ENCODE data around the gene GCDH. TPM values are rescaled to one million over a fixed set of nuclear protein-coding genes. Genes with fewer than 3 reads are reported as not detected.
A peak's percentile ranks its signal among the peaks of the same experiment; 100 is the strongest.
"Not testable (repeated sequence)": the region's sequence is repeated elsewhere in the genome, so short reads cannot be mapped to it uniquely, and the experiment has no call there.

GCDH gene
- total RNA-seq, 2 donors from 2014 or later: 41.5 to 77.2 TPM

DNA sequence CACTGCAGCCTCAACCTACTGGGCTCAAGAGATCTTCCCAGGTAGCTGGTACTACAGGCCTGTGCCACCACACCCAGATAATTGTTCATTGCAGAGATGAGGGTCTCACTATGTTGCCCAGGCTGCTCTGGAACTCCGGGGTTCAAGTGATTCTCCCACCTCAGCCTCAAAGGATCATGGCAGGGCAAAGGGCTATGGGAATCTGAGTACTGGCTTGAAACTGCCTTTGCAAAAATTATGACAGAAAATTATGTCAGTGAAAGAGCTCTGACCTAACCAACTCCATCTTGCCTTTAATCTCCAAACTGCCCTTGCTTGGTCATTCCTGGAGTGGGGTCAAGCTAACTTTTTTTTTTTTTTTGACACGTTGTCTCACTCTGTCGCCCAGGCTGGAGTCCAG is 8.4 kb upstream of the GCDH start:
- H3K27ac Mint-ChIP-seq: peak overlapping the region in 1 of 2 donors; percentile 63
- H3K36me3 Mint-ChIP-seq: no peaks in the 10 kb centered on the region
- no peaks in the 10 kb centered on the region for H3K9me3 Mint-ChIP-seq
- H3K27me3 Mint-ChIP-seq: no peaks in the 10 kb centered on the region
- DNase-seq (ENCODE audit: low spot score) (no peak), ATAC-seq (no peak)
- H3K4me3 Mint-ChIP-seq: peak overlapping the region; percentile 83
- H3K4me1 Mint-ChIP-seq (ENCODE audit: low read depth in 2 of 2): peaks cover 12 to 15% of the 10 kb centered on the region in 2 donors

GRCh38 chr19:12884202-12884601 is 6.8 kb upstream of the GCDH start:
- no peaks in the 10 kb centered on the region for H3K27me3 Mint-ChIP-seq
- H3K27ac Mint-ChIP-seq: no peak overlapping the region
- ATAC-seq (no peak), DNase-seq (ENCODE audit: low spot score) (no peak)
- H3K36me3 Mint-ChIP-seq: no peaks in the 10 kb centered on the region
- peak overlapping the region; percentile 27 for H3K4me3 Mint-ChIP-seq
- H3K4me1 Mint-ChIP-seq (ENCODE audit: low read depth in 2 of 2): peaks cover 12 to 13% of the 10 kb centered on the region in 2 donors
- no peaks in the 10 kb centered on the region for H3K9me3 Mint-ChIP-seq

DNA sequence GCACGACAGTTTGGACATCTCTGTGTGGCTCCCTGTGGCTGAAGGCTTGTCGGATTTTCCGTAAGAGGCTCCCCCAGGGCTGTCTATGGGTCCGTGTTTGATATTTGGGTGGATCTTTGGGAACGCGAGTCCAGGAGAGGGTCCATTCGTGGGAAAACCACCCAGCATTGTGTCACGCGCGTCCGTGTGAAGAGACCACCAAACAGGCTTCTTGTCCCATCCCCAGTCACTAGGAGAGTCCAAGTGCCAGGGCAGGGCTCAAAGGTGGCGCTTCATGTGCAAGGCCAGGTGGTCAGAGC is 6.4 kb upstream of the GCDH start:
- DNase-seq (ENCODE audit: low spot score) (no peak), ATAC-seq (no peak)
- no peaks in the 10 kb centered on the region for H3K27me3 Mint-ChIP-seq
- H3K9me3 Mint-ChIP-seq: no peaks in the 10 kb centered on the region
- H3K27ac Mint-ChIP-seq: peak overlapping the region in 1 of 2 donors; percentile 67
- peak overlapping the region; percentile 90 for H3K4me3 Mint-ChIP-seq
- H3K4me1 Mint-ChIP-seq (ENCODE audit: low read depth in 2 of 2): peaks cover 12 to 13% of the 10 kb centered on the region in 2 donors
- no peaks in the 10 kb centered on the region for H3K36me3 Mint-ChIP-seq

DNA sequence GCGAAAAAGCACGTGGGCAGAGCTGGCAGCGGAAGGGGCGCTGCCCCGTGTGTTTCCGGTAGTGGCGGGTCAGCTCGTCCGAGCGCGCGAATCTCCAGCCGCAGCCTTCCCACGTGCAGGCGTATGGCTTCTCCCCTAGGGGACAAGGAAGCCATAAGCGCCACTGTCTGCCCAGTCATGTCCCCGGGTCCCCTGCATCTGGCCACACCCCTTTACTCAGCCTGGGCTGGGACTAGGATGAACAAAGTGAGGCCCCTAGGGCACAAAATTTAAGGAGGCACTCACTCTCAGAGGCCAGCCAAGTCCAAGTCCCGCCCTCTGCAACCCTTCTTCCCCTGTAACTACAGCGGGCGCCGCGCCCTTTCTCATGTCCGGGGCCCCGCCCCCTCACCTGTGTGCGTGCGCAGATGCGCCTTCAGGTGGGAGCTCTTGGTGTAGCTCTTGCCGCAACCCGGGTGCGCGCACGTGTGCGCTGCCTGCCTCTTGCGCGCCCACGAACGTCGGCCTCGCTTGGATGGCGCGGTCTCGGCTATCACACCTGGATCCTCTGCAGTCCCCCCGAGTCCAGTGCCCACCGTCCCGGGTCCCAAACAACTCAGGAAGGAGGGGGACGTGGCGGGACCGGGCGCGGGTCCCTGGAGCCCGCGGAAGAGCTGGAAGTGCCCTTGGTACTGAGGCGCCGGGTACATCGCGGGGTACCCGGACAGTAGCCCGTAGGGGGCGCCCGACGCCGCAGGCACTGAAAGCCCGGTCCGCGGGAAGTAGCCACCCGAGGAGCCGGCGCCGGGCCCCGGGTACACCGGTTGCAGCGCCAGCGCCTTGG is 5.8 kb upstream of the GCDH start:
- Mint-ChIP-seq H3K27me3 (no peaks in the 10 kb centered on the region), H3K36me3 (no peaks in the 10 kb centered on the region), H3K4me1 (ENCODE audit: low read depth in 2 of 2) (peaks cover 12 to 13% of the 10 kb centered on the region in 2 donors), H3K4me3 (peak overlapping the region; percentile 90), H3K27ac (peak overlapping the region in 1 of 2 donors; percentile 67), H3K9me3 (no peaks in the 10 kb centered on the region)
- DNase-seq (ENCODE audit: low spot score) (peak; percentile 84), ATAC-seq (peak; percentile 80 to 86)

DNA sequence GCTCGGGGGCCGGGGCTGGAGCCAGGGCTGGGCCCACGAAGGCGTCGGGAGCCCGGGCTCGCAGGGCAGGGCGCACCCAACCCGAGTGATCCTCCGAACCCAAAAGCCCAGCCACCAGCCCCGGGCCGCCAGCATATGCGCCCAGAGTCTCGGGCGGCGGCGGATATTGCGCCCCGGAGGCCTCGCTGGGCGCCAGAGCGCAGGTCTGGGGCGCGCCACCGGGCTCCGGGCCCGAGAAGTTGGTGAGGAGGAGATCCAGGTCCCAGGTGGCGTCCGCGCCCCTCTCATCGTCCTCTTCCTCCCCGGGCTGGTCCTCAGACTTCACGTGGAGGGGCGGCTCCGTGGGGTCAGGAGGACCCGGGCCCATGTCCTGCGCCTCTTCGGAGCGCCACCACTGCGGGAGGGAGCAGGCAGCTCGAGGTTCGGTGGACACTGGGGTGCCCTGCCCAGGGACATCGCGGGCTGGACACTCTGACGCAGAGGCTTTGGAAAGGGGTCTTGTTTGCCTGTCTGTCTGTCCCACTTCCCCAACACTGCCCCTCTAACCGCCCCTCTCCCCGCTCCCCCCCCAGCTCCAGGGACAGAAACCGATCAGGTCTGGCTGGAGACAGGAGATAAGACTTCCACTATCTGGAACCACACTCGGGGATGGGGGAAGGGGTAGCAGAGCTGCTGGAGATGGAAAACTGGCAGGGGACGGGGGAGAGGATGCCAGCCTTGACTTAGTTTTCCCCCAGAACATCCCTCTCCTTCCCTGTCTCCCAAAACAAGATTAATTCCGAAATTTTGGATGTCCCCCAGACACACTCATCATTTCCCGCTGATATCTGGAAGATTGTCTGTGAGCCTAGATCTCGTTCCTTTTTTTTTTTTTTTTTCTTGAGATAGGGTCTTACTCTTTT is 5.0 kb upstream of the GCDH start:
- no peaks in the 10 kb centered on the region for H3K9me3 Mint-ChIP-seq
- peaks cover 18 to 21% of the 10 kb centered on the region in 2 donors for H3K4me1 Mint-ChIP-seq (ENCODE audit: low read depth in 2 of 2)
- no peak for DNase-seq (ENCODE audit: low spot score)
- no peak overlapping the region for H3K27ac Mint-ChIP-seq
- peak; percentile 2 to 25 for ATAC-seq
- no peaks in the 10 kb centered on the region for H3K27me3 Mint-ChIP-seq
- H3K4me3 Mint-ChIP-seq: peak overlapping the region; percentile 51
- H3K36me3 Mint-ChIP-seq: no peaks in the 10 kb centered on the region

DNA sequence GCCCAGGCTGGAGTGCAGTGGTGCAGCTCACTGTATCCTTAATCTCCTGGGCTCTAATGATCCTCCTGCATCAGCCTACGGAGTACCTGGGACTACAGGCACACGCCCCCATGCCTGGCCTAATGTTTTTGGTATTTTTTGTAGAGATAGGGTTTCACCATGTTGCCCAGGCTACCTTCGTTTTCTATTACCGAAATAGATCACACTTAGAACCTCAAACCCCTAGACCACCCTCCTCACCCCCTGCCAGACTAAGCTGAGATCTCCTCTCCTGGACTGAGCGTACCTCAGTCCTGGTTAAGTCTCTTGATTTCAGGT is 4.3 kb upstream of the GCDH start:
- Mint-ChIP-seq H3K27ac (no peak overlapping the region), H3K27me3 (no peaks in the 10 kb centered on the region), H3K36me3 (no peaks in the 10 kb centered on the region), H3K9me3 (no peaks in the 10 kb centered on the region), H3K4me1 (ENCODE audit: low read depth in 2 of 2) (peaks cover 21 to 24% of the 10 kb centered on the region in 2 donors), H3K4me3 (peak overlapping the region; percentile 51)
- DNase-seq (ENCODE audit: low spot score) (no peak), ATAC-seq (no peak)

DNA sequence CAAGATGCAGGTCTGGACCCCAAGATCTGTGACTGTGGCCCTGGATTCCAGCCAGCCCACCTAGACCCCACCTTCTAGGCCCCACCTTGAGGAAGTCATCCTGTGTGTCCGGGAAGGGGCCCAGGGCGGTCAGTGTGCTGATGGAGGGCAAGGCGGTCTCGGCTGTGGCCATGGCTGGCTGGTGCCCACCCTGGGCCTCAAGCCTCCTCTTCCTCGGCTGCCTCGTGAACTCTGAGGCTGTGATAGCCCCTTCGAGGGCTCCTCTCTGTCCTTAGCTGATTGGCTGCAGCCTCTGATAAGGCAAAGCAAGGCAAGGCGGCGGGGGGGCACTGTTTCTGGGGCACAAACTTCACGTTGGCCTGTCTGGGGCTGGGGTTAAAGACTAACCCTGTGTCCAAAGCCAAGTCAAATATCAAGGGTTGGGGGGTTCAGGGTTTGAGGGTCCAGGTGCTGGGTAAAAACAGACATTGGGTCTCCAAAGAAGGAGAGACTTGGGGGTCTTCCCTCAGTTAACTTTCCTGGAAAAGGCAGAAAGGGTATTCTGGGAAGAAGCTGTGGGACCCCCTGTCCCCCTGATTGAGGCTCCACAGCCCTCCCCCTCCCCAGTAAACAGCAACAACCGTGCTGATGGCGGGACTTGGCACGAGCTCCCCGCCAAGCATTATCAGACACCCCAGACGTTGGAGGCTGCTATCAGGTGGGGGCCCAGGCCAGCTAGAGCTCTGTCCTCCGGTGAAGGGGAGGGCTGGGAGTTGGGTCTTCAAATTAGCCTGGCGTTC is 3.8 kb upstream of the GCDH start, which contains the start of gene KLF1:
TSS of gene KLF1 (minus strand) at position 233 of the 779 bp plus-strand sequence. CDS start at position 172, 61 bp downstream.
- ATAC-seq (no peak), DNase-seq (ENCODE audit: low spot score) (no peak)
- no peaks in the 10 kb centered on the region for H3K9me3 Mint-ChIP-seq
- no peaks in the 10 kb centered on the region for H3K27me3 Mint-ChIP-seq
- no peaks in the 10 kb centered on the region for H3K36me3 Mint-ChIP-seq
- peak within 1 kb of the TSS; percentile 51 for H3K4me3 Mint-ChIP-seq
- peaks cover 21 to 25% of the 10 kb centered on the region in 2 donors for H3K4me1 Mint-ChIP-seq (ENCODE audit: low read depth in 2 of 2)
- H3K27ac Mint-ChIP-seq: no peak within 1 kb of the TSS

- Mint-ChIP-seq H3K4me1 (ENCODE audit: low read depth in 2 of 2) (peaks cover 18 to 23% of the 10 kb centered on the region in 2 donors), H3K9me3 (no peaks in the 10 kb centered on the region), H3K4me3 (no peak overlapping the region), H3K36me3 (no peaks in the 10 kb centered on the region), H3K27me3 (no peaks in the 10 kb centered on the region), H3K27ac (no peak overlapping the region)
- ATAC-seq (no peak), DNase-seq (ENCODE audit: low spot score) (no peak)
Observed at GRCh38 chr19:12888006-12888603, 2.9 kb upstream of the GCDH start.

DNA sequence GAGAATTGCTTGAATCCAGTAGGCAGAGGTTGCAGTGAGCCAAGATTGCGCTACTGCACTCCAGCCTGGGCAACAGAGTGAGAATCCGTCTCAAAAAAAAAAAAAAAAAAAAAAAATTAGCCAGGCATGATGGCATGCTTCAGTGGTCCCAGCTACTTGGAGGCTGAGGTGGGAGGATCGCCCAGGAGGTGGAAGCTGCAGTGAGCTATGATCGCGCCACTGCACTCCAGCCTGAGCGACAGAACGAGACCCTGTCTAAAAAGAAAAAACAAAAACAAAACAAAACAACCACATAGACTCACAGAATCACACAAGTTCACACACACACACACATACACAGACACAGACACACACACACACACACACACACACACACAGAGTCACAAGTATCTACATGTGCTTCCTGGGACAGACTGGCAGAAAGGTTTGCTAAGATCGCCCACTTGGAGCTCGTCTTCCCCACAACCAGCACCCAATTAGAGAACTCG is 617 bp upstream of the GCDH start:
- H3K36me3 Mint-ChIP-seq; H3K9me3 Mint-ChIP-seq; DNase-seq (ENCODE audit: low spot score); ATAC-seq; H3K27me3 Mint-ChIP-seq: not testable (repeated sequence)
- Mint-ChIP-seq H3K4me3 (peak overlapping the region; percentile 90), H3K27ac (peak overlapping the region; percentile 68 to 93), H3K4me1 (ENCODE audit: low read depth in 2 of 2) (peaks cover 17 to 18% of the 10 kb centered on the region in 2 donors)

- ATAC-seq (no peak), DNase-seq (ENCODE audit: low spot score) (no peak)
- H3K4me1 Mint-ChIP-seq (ENCODE audit: low read depth in 2 of 2): peaks cover 17 to 18% of the 10 kb centered on the region in 2 donors
- peak overlapping the region; percentile 90 for H3K4me3 Mint-ChIP-seq
- peaks cover 6% of the 10 kb centered on the region for H3K36me3 Mint-ChIP-seq
- peak overlapping the region; percentile 68 to 93 for H3K27ac Mint-ChIP-seq
- no peaks in the 10 kb centered on the region for H3K27me3 Mint-ChIP-seq
- H3K9me3 Mint-ChIP-seq: no peaks in the 10 kb centered on the region
Observed at GRCh38 chr19:12891553-12892021, 627 bp downstream of the GCDH start.

DNA sequence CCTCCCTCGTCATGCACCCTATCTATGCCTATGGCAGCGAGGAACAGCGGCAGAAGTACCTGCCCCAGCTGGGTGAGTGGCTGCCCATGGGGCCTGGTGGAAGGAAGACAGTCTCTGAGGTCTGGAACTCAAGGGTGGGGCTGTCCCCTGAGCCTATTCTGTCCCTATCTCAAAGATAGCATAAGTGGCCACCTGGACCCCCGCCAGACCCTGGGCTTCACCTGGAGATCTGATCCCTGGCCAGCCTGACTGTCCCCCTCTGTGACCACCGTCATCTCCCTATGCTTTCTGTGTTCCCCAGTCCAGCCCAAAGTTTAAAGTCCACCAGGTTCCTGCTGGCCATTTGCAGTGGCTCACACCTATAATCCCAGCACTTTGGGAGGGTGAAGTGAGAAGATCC is 2.6 kb downstream of the GCDH start:
- Mint-ChIP-seq H3K9me3 (no peaks in the 10 kb centered on the region), H3K36me3 (peaks cover 10% of the 10 kb centered on the region), H3K27me3 (no peaks in the 10 kb centered on the region), H3K4me1 (ENCODE audit: low read depth in 2 of 2) (peaks cover 18 to 21% of the 10 kb centered on the region in 2 donors), H3K4me3 (peak overlapping the region; percentile 38), H3K27ac (no peak overlapping the region)
- DNase-seq (ENCODE audit: low spot score) (no peak), ATAC-seq (no peak)

GRCh38 chr19:12896460-12896859 is 5.5 kb downstream of the GCDH start:
- Mint-ChIP-seq H3K9me3 (no peaks in the 10 kb centered on the region), H3K4me3 (no peak overlapping the region), H3K36me3 (peaks cover 10% of the 10 kb centered on the region), H3K27ac (no peak overlapping the region), H3K4me1 (ENCODE audit: low read depth in 2 of 2) (peaks cover 18 to 24% of the 10 kb centered on the region in 2 donors), H3K27me3 (no peaks in the 10 kb centered on the region)
- no peak for DNase-seq (ENCODE audit: low spot score)
- no peak for ATAC-seq

All from natural killer cell treated with Interleukin-12 subunit alpha and Interleukin-12 subunit beta and Interleukin-15 and Interleukin-18, amount 100 ng/mL, for 72 hours (primary cell).